ENCODE results near the gene ACTN4. TPM values are rescaled to one million over a fixed set of nuclear protein-coding genes. Genes with fewer than 3 reads are reported as not detected.
"Not testable (repeated sequence)": the region's sequence is repeated elsewhere in the genome, so short reads cannot be mapped to it uniquely, and the experiment has no call there.

ACTN4 gene
- total and polyA plus RNA-seq, 5 experiments from 2014 or later, result 3.2 to 57.6 (median 8.5) TPM

GRCh38 chr19:38743394-38744297 lies 96.2 kb downstream of the ACTN4 start:
- no peak for ATAC-seq
- POLR2A ChIA-PET, result interaction anchor here (1.0 kb wide), 1 partner anchor 9 kb away, joined by 4 read pairs; no protein-coding TSS in a partner anchor
- Mint-ChIP-seq H3K4me3 (no peak overlapping the region), H3K9me3 (no peaks in the 10 kb centered on the region), H3K27ac (no peak overlapping the region), H3K4me1 (peaks cover 4 to 14% (median 11%) of the 10 kb centered on the region in 4 donors), H3K27me3 (no peaks in the 10 kb centered on the region), H3K36me3 (no peaks in the 10 kb centered on the region)
- DNase-seq, result no peak

GRCh38 chr19:38744298-38744681 lies 96.8 kb downstream of the ACTN4 start, which contains the start of gene CAPN12:
CAPN12 (minus strand) TSS chr19:38744474; CDS start chr19:38744165, 309 bp downstream.
- Mint-ChIP-seq H3K9me3 (no peaks in the 10 kb centered on the region), H3K36me3 (no peaks in the 10 kb centered on the region), H3K27ac (peak within 1 kb of the TSS in 1 of 10 donors; percentile 21), H3K4me1 (peaks cover 4 to 7% (median 7%) of the 10 kb centered on the region in 4 donors), H3K4me3 (no peak within 1 kb of the TSS), H3K27me3 (no peaks in the 10 kb centered on the region)
- POLR2A ChIA-PET, result interaction anchor here (0.6 to 1.0 kb wide), 2 partner anchors 9 to 1917 kb away, joined by 4 to 6 read pairs; no protein-coding TSS in a partner anchor
- no peak for DNase-seq
- no peak for ATAC-seq

- POLR2A ChIA-PET, result interaction anchor here (0.6 to 1.0 kb wide), 2 partner anchors 10 to 1916 kb away, joined by 4 to 6 read pairs; no protein-coding TSS in a partner anchor
- no peaks in the 10 kb centered on the region for H3K9me3 Mint-ChIP-seq
- DNase-seq, result no peak
- no peaks in the 10 kb centered on the region for H3K27me3 Mint-ChIP-seq
- no peak overlapping the region for H3K27ac Mint-ChIP-seq
- H3K4me3 Mint-ChIP-seq, result no peak overlapping the region
- ATAC-seq, result no peak
- H3K4me1 Mint-ChIP-seq, result peaks cover 1 to 3% (median 2%) of the 10 kb centered on the region in 4 donors
- H3K36me3 Mint-ChIP-seq, result no peaks in the 10 kb centered on the region
Measured at GRCh38 chr19:38744874-38745273, 97.4 kb downstream of the ACTN4 start.

- Mint-ChIP-seq H3K9me3 (no peaks in the 10 kb centered on the region), H3K36me3 (no peaks in the 10 kb centered on the region), H3K4me3 (no peak overlapping the region), H3K4me1 (peaks cover 0 to 2% (median 2%) of the 10 kb centered on the region in 4 donors), H3K27me3 (no peaks in the 10 kb centered on the region), H3K27ac (no peak overlapping the region)
- no peak for DNase-seq
- no peak for ATAC-seq
- POLR2A ChIA-PET, result no interaction called here
Measured at GRCh38 chr19:38745316-38745715, 97.9 kb downstream of the ACTN4 start.

GRCh38 chr19:38753783-38754182 lies 106.3 kb downstream of the ACTN4 start:
- H3K36me3 Mint-ChIP-seq, result not testable (repeated sequence)

GRCh38 chr19:38754196-38754595 lies 106.7 kb downstream of the ACTN4 start:
- ATAC-seq, H3K27ac Mint-ChIP-seq, H3K27me3 Mint-ChIP-seq, H3K4me1 Mint-ChIP-seq, DNase-seq, POLR2A ChIA-PET, H3K4me3 Mint-ChIP-seq, H3K9me3 Mint-ChIP-seq, H3K36me3 Mint-ChIP-seq: not testable (repeated sequence)

More at GRCh38 chr19:38753783-38754182, 106.3 kb downstream of the ACTN4 start:
- POLR2A ChIA-PET, H3K4me3 Mint-ChIP-seq, H3K4me1 Mint-ChIP-seq, DNase-seq, ATAC-seq, H3K9me3 Mint-ChIP-seq, H3K27ac Mint-ChIP-seq, H3K27me3 Mint-ChIP-seq: not testable (repeated sequence)

GRCh38 chr19:38759590-38760003 lies 112.1 kb downstream of the ACTN4 start:
- ATAC-seq (no peak), DNase-seq (no peak)
- Mint-ChIP-seq H3K27me3 (peaks cover 0 to 3% (median 0%) of the 10 kb centered on the region in 5 donors), H3K9me3 (peaks cover 0 to 3% (median 0%) of the 10 kb centered on the region in 9 donors), H3K4me1 (peaks cover 0 to 3% (median under 1%) of the 10 kb centered on the region in 4 donors), H3K36me3 (peaks cover 0 to 3% (median 0%) of the 10 kb centered on the region in 3 donors), H3K4me3 (no peak overlapping the region), H3K27ac (no peak overlapping the region)
- POLR2A ChIA-PET, result no interaction called here

GRCh38 chr19:38760805-38761517 lies 113.5 kb downstream of the ACTN4 start:
- POLR2A ChIA-PET, H3K4me1 Mint-ChIP-seq, ATAC-seq, H3K4me3 Mint-ChIP-seq, DNase-seq, H3K27me3 Mint-ChIP-seq, H3K36me3 Mint-ChIP-seq, H3K9me3 Mint-ChIP-seq: not testable (repeated sequence)
- H3K27ac Mint-ChIP-seq, result peak overlapping the region in 1 of 10 donors; percentile 57

- ATAC-seq, H3K9me3 Mint-ChIP-seq, DNase-seq, H3K4me1 Mint-ChIP-seq, H3K36me3 Mint-ChIP-seq, H3K27me3 Mint-ChIP-seq, H3K4me3 Mint-ChIP-seq, POLR2A ChIA-PET: not testable (repeated sequence)
- H3K27ac Mint-ChIP-seq, result peak overlapping the region in 1 of 10 donors; percentile 2
Measured at GRCh38 chr19:38761884-38762389, 114.5 kb downstream of the ACTN4 start.

- ATAC-seq (no peak), DNase-seq (no peak)
- POLR2A ChIA-PET, result no interaction called here
- Mint-ChIP-seq H3K9me3 (peaks cover 0 to 1% (median 0%) of the 10 kb centered on the region in 9 donors), H3K4me1 (peaks cover 0 to 3% (median 2%) of the 10 kb centered on the region in 4 donors), H3K4me3 (no peak overlapping the region), H3K27me3 (peaks cover 0 to 3% (median 0%) of the 10 kb centered on the region in 5 donors), H3K27ac (no peak overlapping the region), H3K36me3 (no peaks in the 10 kb centered on the region)
Measured at GRCh38 chr19:38763795-38764220, 116.4 kb downstream of the ACTN4 start.

- POLR2A ChIA-PET, result interaction anchor here (0.7 kb wide), 2 partner anchors 23 to 107 kb away, joined by 3 to 5 read pairs; no protein-coding TSS in a partner anchor
- ATAC-seq, result no peak
Measured at GRCh38 chr19:38765214-38765613, 117.8 kb downstream of the ACTN4 start.

GRCh38 chr19:38766276-38767047 lies 119.0 kb downstream of the ACTN4 start:
- ATAC-seq (no peak), DNase-seq (no peak)
- H3K27me3 Mint-ChIP-seq, result no peaks in the 10 kb centered on the region
- peaks cover 3 to 10% (median 7%) of the 10 kb centered on the region in 4 donors for H3K4me1 Mint-ChIP-seq
- POLR2A ChIA-PET, result no interaction called here
- H3K27ac Mint-ChIP-seq, result peak overlapping the region in 2 of 10 donors; percentile 20 to 56
- H3K36me3 Mint-ChIP-seq, result no peaks in the 10 kb centered on the region
- peaks cover 0 to 1% (median 0%) of the 10 kb centered on the region in 9 donors for H3K9me3 Mint-ChIP-seq
- H3K4me3 Mint-ChIP-seq, result no peak overlapping the region

More at GRCh38 chr19:38765214-38765613, 117.8 kb downstream of the ACTN4 start:
- Mint-ChIP-seq H3K27me3 (no peaks in the 10 kb centered on the region), H3K27ac (no peak overlapping the region), H3K4me1 (peaks cover 4 to 10% (median 7%) of the 10 kb centered on the region in 4 donors), H3K9me3 (peaks cover 0 to 1% (median 0%) of the 10 kb centered on the region in 9 donors), H3K4me3 (no peak overlapping the region), H3K36me3 (no peaks in the 10 kb centered on the region)
- no peak for DNase-seq

Data from naive thymus-derived CD8-positive, alpha-beta T cell (primary cell).